HUDEP-2 (cell line): ENCODE data around the gene SCNM1.
"Not testable (repeated sequence)": the region's sequence is repeated elsewhere in the genome, so short reads cannot be mapped to it uniquely, and the experiment has no call there.

Experiments used
- DNase-seq, 76 experiments: peaks; one replicate each; lab custom pipeline; 2025; ENCODE audit not compliant: unreplicated experiment in 76 of 76; lab: John Stamatoyannopoulos, UW

The SCNM1 gene

DNA sequence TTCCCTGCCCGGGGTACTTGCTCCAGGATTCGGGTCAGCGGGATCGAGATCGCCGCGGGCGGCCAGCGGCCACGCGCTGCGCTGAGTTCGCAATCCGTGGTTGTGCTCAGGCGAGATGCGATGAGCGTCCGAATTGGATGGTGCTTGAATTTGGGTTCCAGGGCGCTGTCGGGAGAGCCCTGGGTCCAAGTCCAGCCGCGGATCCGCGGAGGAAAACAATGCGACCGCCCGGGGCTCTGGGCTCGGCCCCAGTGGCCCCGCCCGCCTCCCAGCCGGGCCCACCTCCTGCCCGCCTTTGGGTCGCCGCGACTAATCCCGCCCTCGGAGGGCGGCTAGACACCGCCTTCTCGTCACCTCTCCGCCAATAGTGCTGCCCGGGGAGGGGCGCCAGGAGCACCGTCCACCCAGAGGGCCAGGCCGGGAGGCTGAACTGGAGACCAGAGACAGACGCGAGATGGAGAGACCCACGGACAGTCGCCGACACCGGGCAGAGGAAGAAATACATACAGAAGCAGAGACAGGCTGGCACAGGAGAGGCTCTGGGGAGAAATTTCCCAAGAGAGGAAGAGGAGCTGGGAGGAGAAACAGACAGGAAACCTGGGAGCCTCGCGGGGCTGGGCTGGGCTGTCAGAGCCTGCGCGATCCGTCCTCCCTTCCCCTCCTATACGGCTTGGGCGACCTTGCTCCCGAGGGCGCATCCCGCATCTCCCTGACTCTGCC is 19.4 kb upstream of the SCNM1 start, which contains the start of gene SEMA6C:
SEMA6C (minus strand) TSS at position 220 of the 720 bp plus-strand sequence. CDS start 4,010 bp downstream, outside the sequence.
- DNase-seq: peak in 73 of 76 experiments; percentile 28 to 91 (median 80)

DNA sequence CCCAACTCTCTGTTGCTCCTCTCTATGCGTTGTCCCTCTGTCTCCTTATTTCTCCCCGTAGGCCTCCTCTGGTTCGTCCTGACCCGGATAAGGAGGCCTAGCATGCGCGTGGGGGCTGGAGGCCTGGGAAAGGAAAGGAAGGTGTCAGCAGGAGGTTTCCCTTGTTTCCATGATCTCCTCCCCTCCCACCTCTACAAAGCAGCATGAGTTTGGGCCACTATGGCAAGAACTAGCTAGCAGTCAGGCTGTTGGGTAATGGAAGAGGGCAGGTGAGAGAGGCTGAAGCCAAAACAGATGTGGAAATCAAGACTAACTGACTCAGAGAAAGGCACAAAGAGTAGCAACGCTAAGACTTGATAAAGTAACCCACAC is 18.8 kb upstream of the SCNM1 start:
- DNase-seq: no peak

DNA sequence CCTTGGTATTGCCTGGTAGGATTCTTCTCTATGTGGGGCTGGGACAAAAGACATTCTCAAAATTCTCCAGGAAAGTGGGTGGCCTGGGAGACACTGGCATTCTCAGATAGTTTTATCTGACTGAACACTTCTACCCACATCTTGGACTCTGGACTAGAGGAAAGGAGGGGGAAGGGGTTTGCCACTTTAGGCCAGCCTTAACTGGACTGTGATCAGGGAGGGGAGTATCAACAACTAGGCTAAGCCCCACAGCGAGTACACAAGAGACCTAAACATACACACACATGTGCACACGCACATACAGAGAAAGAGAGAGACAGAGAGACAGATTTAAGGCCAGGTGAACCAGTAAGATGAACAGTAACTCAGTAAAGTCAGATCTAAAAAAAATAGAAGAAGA is 18.3 kb upstream of the SCNM1 start:
- peak in 10 of 76 experiments; percentile 5 to 28 (median 13) for DNase-seq

DNA sequence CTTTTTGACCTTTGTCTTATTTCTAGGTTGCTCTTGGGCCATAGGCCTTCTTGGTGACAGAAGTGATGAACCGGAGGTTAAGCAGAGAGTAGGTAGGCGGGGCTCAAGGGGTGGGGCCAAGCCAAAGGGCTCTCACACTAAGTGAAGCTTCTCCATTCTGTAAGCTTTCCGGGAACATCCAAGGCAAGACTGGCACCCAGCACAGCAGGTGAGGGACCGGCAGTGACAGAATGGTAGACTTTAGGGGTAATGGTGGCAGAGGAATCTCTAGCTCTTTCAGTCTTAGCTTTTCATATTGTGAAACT is 9.5 kb upstream of the SCNM1 start, which contains the start of gene TNFAIP8L2:
TNFAIP8L2 (plus strand) TSS at position 135 of the 305 bp plus-strand sequence. CDS start 2,049 bp downstream, outside the sequence.
- peak in 30 of 76 experiments; percentile 5 to 61 (median 18) for DNase-seq

DNA sequence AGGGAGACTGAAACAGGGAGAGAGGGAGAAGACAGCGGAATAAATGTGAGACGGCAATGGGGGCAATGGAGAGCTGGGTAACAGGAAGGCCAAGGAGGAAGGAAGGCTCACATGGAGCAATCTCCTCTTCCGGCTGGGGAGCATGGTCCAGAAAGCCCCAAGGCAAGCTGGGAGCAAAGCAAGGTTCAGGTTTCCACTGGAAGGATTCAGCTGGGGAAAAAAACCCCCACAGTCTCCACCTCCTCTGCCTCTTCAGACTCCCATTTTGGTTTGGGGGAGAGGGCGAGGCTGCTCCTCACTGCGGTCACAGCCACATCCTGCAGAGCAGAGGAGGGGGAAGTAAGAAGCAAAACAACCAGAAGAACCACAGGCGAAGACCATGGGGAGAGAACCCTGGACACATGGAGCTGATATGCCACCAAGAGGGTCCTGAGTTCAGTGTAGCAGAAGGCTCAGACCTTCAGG is 8.8 kb upstream of the SCNM1 start:
- DNase-seq: no peak

DNA sequence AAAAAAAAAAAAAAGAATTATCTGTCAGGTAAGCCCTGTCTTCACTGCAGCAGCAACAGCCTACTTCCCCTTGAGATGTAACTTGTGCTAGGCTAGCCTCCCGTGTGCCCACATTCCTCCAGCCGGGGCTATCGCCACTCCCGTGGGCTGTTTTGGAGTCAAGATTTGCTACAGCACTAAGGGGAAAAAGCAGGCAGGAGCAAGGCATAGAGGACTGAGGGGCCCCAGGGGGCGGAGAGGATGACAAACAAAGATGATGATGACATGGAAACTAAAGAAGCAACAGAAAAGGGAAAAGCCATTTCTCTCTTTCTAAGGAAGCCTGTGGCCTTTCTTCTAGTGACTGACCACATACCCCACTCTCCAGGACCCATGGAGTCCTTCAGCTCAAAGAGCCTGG is 7.6 kb upstream of the SCNM1 start:
- DNase-seq: no peak

DNA sequence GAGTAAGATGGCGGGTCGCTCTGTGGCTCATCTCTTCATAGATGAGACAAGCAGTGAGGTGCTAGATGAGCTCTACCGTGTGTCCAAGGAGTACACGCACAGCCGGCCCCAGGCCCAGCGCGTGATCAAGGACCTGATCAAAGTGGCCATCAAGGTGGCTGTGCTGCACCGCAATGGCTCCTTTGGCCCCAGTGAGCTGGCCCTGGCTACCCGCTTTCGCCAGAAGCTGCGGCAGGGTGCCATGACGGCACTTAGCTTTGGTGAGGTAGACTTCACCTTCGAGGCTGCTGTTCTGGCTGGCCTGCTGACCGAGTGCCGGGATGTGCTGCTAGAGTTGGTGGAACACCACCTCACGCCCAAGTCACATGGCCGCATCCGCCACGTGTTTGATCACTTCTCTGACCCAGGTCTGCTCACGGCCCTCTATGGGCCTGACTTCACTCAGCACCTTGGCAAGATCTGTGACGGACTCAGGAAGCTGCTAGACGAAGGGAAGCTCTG is 7.1 kb upstream of the SCNM1 start:
- no peak for DNase-seq

DNA sequence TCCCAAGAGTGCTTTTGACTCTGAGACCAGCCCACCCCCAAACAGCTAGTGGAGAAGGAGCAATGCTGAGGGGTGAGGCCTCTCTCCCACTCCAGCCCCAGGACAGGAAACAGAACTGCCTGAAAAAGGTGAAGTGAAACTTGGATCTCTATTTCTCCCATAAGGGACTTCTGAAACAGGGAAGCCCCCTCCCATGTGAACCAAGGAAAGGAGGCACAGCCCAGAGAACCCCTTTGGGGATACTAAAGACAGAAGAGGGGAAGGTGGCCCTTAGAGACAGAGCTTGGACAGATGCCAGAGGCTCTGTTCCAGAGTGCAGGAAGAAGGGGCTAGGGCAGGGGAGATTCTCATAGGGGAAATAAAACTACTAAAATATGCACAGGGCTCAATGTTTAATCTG is 6.6 kb upstream of the SCNM1 start:
- DNase-seq: no peak

DNA sequence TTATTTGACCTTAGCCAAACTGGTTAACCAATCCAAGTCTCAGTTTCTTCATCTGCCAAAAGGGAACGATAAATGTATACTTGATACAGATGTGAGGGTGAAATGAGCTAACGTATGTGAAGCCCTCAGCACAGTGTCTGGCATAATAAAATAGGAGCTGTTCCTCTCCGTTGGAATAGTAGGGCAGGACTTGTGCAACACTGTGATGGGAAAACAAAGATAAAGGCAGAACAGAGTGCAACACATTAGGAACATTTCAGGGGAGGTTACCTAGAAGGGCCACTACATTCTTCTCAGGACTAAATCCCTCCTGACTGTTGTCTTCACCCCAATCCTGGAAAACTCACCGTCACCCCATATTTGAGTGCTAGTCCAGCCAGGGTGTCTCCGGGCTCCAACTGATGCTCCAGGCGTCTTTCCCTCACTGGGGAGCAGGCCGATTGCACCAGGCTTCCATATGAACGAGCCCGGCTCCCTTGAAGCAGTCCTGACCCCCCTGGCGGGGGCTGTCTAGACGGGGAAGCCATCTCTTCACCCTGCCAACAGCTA is 1.1 kb upstream of the SCNM1 start:
- DNase-seq: peak in 1 of 76 experiments; percentile 5

DNA sequence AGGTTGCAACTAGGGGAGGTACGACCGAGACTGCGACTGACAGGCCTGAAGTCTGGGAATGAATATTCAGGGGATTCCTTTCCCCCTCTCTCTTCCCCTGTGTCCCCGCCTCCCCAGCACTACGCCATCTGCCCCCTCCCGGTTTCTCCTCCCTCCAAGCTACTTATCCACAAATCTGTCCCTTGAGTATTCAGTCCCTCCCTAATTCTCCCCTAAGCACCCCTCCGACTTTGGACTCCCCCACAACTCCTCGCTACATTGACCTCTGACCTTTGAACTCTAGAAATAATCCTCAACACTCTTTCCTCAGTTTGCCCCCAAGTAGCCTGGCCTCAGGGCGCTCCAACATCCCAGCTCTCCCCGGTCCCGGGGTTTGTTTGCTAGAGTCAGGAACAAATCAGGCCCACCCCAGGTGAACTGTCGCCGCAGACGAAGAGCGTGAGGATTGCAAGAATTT is 635 bp upstream of the SCNM1 start:
- peak in 4 of 76 experiments; percentile 10 to 59 (median 34) for DNase-seq

DNA sequence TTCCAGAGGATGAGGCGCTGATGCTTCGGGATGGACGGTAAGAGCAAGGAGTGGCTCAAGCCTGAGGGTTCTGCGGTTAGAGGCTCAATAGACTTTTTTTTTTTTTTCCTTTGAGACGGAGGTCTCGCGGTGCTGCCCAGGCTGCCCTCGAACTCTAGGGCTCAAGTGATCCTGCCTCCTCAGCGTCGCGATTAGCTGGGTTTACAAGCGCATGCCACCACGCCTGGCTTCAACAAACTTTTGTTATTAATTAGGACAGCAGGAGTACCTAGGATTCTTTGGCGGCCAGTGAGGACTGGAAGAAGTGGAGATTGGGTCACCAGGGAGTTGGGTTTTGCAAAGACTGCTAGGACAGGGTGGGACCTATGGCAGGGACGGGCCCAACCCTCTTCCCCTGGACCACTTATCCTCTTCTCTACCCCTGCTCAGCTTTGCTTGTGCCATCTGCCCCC is 587 bp downstream of the SCNM1 start:
- DNase-seq: peak in 3 of 76 experiments; percentile 6 to 28 (median 18)

DNA sequence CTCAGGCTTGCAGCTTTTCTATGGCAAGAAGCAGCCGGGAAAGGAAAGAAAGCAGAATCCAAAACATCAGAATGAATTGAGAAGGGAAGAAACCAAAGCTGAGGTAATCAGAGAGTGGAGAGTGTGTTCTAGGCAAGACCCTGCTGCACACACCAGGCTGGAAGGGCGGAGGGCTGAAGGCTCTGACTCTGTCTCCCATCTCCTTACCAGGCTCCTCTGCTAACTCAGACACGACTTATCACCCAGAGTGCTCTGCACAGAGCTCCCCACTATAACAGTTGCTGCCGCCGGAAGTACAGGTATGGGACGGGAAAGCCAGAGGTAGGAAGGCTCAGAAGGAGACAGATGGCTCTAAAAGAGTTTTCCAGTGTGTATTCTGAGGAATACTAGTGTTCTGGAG is 1.2 kb downstream of the SCNM1 start:
- no peak for DNase-seq

DNA sequence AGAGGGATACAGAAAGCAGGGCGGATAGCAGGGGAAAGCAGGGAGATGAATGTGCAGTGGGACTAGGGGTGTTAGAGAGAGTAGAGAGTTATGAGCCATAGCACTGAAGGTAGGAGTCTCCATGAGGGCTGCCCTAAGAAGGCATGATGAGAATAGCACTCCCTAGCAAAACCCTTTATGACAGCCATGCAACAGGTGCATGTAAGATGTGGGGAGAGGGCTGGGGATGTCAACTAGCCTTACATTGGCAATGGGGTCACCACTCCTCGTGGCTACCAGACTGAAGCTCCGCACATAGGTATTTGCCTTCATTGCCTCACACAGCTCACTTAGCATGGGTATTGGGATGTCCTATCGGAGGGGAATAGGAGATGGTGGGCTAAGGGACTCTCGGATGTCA is 5.2 kb downstream of the SCNM1 start:
- DNase-seq: no peak

DNA sequence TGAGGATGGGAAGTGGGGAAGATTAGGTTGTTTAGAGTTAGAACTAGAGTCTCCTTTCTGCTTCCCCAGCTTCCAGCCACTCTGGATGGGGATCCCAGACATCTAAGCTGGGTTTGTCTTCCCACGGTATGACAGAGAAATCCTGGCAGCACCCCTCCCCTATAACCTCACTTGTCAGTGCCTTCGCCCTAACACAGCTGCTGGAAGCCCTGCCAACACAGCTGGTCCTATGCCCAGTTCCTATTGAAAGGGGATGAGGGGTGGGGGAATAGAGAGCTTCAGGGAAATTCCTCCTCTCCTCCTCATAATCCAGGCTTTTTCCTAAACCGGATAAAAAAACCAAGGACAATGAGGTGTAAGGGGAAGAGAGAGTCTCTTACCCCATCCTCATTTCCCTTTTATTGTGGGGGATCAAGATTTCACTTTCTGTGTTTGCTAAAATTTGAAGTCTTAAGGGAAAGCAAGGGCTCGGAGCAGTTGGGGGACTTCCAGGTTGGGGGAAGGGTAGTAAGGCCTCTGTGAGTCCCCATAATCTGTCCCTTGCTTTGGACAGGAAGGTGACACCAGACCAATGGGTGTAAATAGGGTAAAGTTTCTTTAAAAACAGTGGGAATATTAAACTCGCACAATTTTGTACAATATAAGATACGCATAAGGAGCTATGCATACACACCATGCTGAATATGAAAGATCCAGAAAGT is 9.2 kb downstream of the SCNM1 start:
- DNase-seq: no peak

DNA sequence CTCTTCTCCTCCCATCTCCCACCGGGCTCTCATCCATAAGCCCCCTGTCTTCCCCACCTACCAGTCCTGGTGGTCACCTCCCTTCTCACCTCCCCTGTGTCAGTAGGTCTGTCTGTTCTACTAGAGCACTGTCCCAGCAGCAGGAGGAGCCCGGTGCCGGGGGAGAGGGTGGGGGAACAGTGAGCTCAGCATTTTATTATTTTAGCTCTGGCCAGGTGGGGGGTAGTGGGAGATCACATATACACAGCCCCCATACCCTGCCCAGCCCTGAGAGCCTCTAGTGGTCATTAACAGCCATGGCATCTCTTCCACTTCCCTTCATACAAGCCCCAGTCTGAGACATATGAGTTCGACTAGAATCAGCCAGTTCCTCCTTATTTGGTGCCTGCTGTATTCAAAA is 9.9 kb downstream of the SCNM1 start, which contains the start of gene TMOD4:
TMOD4 (minus strand) TSS at position 119 of the 400 bp plus-strand sequence. CDS start 1,106 bp downstream, outside the sequence.
- DNase-seq: peak in 2 of 76 experiments; percentile 11 to 16

DNA sequence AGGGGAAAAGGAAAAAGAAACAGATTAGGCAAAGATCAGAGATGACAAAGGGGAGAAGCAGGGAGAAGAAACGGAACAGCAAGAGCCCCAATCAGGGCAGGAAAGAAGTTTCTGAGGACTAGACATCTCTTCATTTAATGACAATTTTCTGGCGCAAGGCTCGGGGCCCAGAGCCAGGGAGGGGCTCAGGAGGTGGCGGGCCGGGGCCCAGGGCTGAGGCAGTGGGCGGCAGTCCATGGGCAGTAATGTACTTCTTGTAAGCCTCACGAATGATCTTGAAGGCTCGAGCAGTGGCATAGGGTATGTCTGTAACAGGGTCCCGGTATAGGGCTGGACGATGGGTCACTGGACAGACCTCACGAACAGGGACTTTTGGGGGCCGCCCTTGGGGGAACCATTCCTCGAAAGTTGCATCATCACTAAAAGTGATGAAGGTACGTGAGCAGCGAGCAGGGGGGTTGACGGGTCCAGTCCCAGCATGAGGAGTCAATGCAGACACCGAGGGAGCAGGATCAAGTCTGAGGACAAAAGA is 10.6 kb downstream of the SCNM1 start:
- DNase-seq: no peak

DNA sequence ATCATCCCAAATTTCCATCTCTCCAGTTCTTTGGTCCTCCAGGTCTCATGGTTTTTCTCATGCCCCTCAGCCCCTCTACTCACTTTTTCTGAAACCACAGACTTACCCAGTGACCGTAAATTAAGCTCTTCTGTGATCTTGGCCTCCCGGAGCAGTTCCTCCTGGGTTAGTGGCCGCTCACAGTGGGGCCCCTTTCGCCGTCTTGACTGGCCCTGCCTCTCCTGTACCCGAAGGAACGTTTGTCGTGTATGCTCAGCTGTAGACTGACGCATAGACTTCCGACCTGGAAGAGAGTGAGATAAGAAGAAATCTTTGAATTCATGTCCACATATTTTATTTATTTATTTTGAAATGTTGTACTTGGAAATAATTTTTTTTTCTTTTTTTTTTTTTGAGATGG is 18.3 kb downstream of the SCNM1 start:
- DNase-seq: no peak

DNA sequence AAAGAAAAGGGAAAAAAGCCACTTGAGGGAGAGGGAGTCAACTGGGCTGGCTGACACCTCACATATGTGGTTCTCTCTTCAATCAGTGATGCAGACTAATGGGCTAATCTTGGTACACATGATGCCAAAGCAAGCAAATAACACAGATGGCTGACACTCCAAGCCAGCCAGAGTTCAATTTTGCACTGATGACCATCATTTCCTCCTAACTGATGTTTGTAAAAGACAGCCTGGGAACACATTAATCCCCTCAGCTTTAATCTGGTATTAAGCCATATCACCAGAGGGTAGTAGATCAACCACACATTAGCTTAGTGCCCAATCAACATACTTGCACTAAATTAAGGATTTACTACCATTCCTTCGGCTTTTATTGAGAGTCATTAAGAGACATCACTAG is 21.3 kb downstream of the SCNM1 start:
- no peak for DNase-seq

DNA sequence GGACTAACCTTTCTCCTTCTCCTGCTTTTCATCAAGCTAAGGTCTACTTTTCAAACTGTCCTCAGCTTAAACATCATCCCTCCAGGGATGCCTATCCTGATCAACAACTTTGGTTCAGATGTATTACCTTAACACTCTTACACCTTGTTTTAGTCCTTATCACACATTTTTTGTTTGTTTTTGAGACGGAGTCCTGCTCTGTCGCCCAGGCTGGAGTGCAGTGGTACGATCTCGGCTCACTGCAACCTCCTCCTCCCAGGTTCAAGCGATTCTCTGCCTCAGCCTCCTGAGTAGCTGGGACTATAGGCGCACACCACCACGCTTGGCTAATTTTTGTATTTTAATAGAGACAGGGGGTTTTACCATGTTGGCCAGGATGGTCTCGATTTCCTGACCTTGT is 22.7 kb downstream of the SCNM1 start:
- DNase-seq: not testable (repeated sequence)

DNA sequence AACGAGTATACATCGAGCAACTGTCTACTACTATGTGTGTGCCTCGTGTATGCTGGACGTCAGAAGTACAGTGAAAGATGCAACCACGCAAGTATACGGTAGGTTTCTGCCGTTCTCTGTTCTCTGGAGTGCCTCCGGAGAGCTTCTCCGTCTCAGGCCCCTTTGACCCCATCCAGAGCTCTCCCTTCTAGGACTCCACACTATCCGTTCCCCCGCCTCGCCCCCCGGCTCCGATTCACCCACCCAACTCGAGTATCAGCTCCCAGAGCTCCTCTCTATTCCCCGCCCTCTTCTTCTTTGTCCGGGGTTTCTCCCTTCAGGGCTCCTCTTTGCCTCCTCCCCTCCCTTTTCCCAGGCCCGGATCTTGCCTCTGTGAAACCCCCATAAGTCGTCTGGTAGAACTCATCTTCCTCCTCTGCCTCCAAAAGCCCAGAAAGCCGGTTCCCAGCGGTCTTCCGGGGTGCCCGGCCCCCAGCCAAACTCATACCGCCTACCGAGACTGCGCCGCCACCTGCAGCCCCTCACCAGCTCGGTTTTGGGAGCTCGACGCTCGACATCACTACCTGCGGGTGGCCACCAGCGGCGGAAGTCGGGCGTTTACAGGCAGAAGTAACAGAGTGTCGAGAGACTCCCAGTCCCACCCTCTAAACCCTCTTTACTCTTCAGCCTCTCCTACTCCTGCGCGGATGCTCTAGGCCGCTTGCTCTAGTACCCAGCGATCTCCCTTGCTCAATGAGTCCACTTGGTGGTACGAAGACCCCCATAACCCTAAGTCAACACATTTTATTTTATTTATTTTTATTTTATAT is 23.9 kb downstream of the SCNM1 start, which contains the start of gene VPS72:
VPS72 (minus strand) TSS at position 561 of the 809 bp plus-strand sequence; CDS start at position 485, 76 bp downstream.
- DNase-seq: peak in 75 of 76 experiments; percentile 15 to 87 (median 68)
